GM23338 (cell line): Measurements from ENCODE around the gene ASB1.

Source experiments
- CREB1 ChIP-seq: fragments of 250-450 bp; sonication (Bioruptor Pico); IDR thresholded peaks from 2 replicates; pipeline ENCODE4 v1.5.0; 2020; ENCODE audit warnings: low read depth, mild to moderate bottlenecking, moderate library complexity
- CTCF ChIP-seq, 2 experiments: fragments of 200-600 bp in 1 of 2; sonication (generic) in 1 of 2; conservative IDR thresholded peaks; 2 replicates each; pipeline versions ENCODE4 v1.5.1 to v1.6.1; 2016 to 2017; ENCODE audit warnings: antibody characterized with exemption in 2 of 2, low read depth in 2 of 2, mild to moderate bottlenecking in 2 of 2, moderate library complexity in 1 of 2
- EZH2 ChIP-seq: fragments of 200-600 bp; sonication (generic); IDR thresholded peaks from one replicate; pipeline ENCODE4 v1.8.0; 2017; ENCODE audit warnings: antibody characterized with exemption, mild to moderate bottlenecking, low read depth; ENCODE audit not compliant: unreplicated experiment
- EZH2phosphoT487 ChIP-seq: fragments of 200-600 bp; sonication (generic); IDR thresholded peaks from one replicate; pipeline ENCODE4 v1.8.1; 2018; ENCODE audit warnings: antibody characterized with exemption; ENCODE audit not compliant: unreplicated experiment
- JUNB ChIP-seq: IDR thresholded peaks from one replicate; pipeline ENCODE4 v1.6.1; 2016; ENCODE audit warnings: antibody characterized with exemption; ENCODE audit not compliant: unreplicated experiment
- REST ChIP-seq: IDR thresholded peaks from one replicate; pipeline ENCODE4 v1.6.1; 2018; ENCODE audit warnings: antibody characterized with exemption; ENCODE audit not compliant: unreplicated experiment

GRCh38 chr2:238440331-238440730 is 13.6 kb downstream of the ASB1 start:
- no peak for TF ChIP-seq CTCF (conservative IDR thresholded peaks at IDR 0.05; ENCODE audit: low read depth in 2 of 2)
- no peak for TF ChIP-seq JUNB
- no peak for TF ChIP-seq EZH2
- no peak for TF ChIP-seq CREB1
- no peak for TF ChIP-seq EZH2phosphoT487
- no peak for TF ChIP-seq REST
